Activated effector memory CD4-positive, alpha-beta T cell treated with Interleukin-2 at 50 U/mL for 16 hours (primary cell): ENCODE results near the gene SIK2.
"Not testable (repeated sequence)": the region's sequence is repeated elsewhere in the genome, so short reads cannot be mapped to it uniquely, and the experiment has no call there.

ENCODE experiments used
- DNase-seq: peaks from one replicate; pipeline ENCODE4 v3.0.0-alpha.2; 2020

The SIK2 gene

DNA sequence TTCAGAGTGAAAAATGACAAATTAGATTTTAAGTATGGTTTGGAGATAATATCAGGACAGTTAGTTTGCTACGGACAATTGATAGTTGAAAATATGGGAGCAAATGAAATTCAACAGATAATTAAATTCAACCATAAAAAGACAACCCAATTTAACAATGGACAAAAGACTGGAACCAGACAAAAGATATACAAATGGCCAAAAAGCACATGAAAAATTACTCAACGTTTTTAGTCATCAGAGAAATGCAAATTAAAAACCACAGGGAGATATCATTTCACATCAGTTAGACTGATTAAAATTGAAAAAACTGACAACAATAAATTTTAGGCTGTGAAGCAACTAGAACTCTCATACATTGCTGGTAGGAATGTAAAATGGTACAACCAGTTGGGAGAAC lies 27.2 kb downstream of the SIK2 start:
- no peak for DNase-seq

DNA sequence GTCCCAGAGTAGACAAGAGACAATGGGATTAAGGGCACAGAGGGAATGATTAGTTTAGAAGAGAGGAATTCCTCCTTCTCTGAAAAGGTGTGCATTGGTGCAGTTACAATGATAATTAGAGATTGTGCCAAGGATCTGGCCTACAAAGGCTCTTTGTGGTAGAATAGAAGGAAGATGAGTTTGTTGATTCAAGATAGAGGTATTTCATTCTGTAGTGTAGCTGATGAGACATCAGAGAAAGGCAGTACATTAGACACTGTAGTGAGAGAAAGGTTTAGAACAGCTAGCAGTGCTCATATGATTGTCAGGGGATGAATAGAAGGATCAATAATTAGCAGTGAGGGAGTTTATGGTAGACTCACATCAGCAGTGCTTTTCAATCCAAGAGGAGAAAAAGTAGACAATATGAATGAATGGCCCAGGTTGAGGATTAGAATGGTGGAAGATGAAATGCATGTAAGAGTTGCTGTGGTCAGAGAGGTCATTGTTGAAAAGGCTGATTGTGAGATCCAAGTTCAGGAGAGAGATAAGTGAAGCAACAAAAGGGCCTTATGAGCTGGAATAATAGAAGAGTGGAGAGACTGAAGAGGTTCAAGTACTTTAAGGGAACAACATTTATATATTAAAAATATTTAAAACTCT lies 28.9 kb downstream of the SIK2 start:
- DNase-seq: no peak

DNA sequence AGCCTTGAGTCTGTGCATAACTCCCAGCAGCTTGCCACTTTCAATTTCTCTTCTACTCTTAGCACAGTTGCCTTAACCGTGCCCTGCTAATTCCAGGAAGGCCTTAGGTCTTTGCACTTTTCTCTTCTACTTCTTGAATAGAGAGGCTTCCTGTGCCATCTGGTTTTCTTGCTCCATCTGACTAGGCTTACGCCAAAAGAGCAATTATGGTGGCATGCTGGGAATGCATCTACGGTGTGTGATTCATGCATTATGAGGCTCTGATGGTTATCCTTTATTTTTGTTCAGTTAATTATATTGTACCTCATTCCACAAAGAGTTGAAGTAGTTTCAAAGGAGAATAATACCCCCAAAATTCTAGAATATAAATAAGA lies 29.4 kb downstream of the SIK2 start:
- DNase-seq: no peak

DNA sequence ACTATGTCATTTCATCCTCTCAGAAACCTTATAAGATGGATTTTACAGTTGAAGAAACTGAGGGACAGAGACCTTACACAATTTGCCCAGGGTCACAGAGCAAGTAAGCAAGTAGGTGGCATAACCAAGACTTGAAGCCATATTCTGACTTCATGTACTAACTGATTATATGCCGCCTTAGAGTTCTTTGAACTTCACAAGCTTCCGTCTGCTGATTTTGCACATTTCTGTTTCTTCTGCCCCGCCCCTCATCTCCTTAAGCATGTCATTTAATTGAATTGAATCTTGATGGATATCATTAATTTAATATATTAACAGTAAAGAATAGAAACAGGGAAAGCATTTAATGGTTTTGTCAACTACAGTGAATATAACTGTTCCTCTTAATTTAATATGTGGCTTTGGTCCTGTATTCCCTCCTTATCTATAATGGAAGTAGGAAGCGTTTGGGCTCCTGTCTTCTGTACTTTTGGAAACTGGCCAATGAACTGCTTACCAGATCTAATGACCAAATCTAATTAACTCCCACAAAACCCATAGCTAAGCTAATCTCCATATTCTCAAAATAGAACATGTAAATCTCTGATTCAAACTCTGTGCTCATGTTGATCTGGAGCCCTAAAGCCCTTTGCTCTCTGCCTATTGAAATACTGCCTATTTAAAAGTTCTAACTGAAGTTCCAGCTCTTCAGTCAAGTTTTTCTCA lies 30.4 kb downstream of the SIK2 start:
- no peak for DNase-seq

DNA sequence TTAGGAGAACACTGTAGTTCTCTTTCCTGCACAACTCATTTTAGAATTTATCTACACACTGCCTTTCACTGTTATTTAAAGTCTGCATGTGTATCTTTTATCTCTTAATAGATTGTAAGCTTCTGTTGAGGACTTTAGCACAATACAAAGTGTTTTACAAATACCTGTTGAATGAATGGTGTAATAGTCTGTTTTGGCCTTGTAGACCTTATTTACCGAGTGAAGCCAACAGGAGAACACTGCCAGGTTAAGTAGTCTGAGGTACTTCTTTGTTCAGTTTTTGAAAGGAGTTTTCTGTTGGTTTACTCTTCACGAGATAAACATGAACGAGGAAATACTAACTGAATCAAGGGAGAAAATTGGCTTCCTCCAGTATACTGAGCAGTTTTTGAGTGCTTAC lies 31.0 kb downstream of the SIK2 start:
- no peak for DNase-seq

DNA sequence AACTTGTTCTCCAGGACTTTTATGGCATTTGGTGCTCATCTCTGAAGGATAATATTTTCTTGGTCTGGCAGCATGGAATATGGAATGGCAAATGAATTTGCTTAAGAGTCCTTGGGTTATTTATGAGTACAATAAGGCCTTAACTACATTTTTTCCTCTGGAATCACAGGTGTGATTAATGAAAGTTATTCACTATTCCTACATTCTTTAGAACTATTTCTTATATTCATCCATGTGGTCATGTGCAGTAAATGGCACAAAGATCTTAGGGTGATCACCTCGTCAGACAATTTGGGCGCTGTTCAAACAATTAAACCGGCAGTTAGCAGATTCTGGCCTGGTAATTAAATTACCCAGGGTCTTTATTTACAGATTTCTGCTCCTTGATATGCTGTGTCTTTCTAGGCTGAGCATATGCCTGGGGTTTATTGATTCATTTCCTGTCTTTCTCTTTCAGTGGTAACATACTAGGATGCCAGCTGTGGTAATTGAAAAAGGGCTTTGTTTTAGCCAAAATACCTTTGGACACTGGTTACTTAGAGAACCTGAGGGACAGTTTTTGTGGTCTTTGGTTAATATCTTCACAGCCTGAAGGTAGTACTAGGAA lies 31.6 kb downstream of the SIK2 start:
- no peak for DNase-seq

DNA sequence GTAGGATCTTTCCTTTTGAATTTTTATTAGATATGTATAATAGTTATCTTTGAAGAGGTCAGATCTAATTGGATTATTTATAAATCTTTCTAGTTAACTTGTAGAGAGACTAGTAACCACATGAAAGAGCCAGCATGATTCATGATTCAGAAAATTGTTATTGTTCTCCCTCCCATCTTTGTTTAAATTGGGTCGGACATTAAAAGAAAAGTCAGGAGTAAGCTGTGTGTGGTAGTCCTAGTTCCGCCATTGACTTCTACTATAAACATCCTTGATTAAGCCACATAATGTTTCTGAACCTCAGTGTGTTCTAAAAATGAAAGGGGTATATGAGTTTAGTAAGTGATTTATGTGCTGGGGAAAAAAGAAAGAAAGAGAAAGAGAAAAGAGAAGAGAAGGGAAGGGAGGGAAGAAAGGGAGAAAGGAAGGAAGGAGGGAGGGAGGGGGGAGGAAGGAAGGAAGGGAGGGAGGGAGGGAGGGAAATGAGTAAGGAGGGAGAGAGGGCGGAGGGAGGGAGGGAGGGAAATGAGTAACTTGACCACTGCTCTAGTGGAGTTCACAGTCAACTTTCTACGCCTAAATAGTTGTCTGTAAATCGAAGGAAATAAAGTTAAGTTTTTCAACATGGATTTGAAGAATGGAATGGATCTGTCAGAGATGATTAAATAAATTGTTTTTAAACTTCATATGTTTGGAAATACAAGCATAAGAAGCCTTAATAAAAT lies 32.9 kb downstream of the SIK2 start:
- DNase-seq: no peak

DNA sequence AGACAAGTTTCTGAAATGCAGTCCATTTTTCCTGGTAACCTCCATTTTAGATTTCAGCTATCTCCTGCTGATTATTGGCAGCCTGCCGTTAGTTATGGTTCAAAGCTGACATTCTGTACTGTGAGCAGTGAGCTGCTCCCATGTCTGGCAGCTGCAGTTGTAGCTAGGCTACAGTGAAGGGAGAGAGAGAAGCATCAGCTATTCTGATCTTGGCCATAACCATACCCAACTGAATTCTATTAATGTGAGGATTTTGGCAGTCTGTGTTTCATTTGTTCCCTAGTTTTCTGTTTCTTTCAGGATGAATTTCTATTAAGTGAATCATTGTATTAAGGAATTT lies 33.4 kb downstream of the SIK2 start:
- DNase-seq: no peak

DNA sequence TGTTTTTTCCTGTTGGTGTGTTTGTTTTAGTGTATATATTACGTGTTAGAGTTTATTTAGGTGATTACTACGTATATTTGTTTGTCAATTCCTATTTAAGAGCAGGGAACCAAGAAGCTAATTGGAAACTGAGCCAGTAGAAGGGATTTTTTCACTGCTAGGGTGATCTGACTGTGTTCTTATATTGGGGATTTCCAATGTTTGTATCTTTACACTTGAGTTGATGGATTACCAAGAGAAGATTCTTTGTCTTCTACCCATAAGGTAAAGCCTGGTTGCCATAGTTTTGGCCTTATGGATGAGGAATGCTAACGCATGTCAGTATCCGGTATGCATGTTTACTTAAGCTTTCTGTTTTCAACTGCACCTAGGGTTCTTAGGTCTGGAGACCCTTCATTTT lies 35.6 kb downstream of the SIK2 start:
- no peak for DNase-seq

DNA sequence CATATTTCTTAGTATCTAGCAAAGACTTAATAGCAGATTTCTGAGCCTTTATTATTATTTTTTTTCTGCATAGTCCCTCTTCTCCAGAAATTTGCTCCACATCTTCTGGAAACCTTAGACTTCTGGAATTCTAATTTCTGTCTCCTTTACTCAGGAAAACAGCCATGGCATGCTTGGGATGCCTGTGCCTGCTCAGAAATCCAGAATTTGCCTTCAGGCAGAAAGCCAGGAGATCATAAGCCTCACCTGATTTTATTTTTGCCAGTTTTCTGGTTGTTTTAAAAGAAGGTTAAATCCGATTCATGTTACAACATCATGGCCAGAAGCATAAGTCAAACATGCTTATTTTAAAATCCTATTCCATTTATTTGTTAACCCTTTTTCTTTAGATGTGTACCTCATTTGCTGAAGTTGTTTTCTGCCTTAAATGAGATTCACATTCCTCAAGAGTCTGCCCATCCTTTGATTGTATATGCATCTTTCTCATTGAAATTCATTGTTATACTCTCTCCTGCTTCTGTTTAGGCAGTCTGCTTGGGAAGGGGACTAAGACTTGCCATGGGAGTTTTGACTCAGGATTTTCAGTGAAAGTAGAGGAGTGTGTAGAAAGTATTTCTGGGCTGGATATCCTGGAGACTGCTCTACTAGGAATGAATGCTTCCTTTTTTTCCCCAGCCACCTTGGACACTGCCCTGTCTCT lies 37.1 kb downstream of the SIK2 start:
- DNase-seq: no peak

DNA sequence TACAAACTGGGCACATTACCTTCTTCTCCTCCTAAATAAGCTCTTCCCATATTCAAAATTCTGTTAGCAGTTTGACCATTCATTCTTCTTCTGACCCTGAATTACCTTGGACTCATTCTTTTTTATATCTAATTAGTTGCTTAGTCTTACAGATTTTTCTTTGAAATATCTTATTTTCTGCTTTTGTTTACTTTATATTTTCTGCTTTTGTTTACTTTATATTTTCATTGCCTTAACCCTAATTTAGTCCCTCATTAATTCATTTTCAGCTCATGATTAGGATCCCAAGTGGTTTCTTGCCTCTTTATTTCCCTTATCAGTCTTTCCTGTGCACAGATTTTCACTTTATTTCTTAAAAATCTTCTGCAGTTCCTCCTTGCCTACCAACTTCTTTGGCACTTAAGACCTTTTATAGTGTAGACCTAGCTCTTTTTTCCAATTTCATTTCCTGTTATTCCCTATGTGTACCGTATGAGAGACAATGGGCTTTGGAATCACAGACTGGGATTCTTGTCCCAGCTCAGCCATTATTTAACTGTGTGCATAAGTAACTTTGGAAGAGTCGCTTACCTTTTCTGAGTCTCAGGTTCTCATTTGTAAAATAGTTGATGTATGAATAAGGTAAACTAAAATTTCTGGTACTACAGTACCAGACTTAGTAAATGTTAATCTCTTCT lies 39.2 kb downstream of the SIK2 start:
- no peak for DNase-seq

DNA sequence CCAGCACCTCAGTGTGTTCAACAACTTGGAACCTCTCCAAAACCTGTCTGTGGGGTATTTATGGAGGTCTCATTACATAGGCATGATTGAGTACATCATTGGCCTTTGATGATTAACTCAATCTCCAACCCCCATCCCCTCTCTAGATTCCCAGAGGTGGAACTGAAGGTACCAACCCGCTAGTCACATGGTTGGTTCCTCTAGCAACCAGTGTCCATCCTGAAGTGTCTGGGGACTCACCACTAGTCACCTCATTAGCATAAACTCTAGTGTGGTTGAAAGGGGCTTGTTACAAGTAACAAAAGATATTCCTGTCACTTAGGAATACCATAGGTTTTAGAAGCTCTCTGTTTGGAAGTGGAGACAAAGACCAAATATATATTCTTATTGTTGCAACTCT lies 40.3 kb downstream of the SIK2 start:
- no peak for DNase-seq

DNA sequence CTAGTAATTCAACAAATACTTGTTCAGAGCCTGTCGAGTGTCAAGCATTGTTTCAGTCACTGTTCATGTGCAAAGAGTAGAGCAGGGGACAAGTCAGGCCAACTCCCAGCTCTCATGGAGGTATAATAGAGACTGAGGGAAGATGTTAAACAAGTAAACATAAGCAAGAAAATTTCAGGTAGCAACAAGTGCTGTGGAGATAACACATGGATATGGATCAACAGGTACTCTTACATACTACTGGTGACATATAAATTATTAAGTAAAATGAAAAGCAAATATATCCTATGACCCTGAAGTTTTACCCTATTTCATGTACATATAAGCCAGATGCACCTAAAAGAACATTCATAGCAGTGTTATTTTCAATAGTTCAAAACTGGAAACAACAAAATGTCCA lies 42.7 kb downstream of the SIK2 start:
- DNase-seq: no peak

DNA sequence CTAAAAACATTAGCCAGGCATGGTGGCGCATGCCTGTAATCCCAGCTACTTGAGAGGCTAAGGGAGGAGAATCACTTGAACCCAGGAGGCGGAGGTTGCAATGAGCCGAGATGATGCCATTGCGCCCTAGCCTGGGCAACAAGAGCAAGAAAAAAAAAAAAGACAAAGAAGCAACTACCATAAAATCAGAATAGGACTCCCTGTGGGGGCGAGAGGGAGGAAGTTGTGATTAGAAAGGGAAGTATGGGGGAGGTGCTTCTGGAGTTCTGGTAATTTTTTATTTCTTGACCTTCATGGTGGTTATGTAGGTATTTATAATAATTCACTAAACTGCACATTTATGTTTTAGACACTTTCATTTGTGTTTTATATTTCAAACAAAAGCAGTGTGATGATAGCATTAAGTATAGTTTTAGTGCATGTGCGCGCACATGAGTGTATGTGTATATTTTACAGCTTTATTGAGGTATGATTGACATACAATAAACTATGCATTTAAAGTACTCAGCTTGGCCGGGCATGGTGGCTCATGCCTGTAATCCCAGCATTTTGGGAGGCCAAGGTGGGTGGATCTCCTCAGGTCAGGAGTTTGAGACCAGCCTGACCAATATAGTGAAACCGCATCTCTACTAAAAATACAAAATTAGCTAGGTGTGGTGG lies 43.5 kb downstream of the SIK2 start:
- no peak for DNase-seq

DNA sequence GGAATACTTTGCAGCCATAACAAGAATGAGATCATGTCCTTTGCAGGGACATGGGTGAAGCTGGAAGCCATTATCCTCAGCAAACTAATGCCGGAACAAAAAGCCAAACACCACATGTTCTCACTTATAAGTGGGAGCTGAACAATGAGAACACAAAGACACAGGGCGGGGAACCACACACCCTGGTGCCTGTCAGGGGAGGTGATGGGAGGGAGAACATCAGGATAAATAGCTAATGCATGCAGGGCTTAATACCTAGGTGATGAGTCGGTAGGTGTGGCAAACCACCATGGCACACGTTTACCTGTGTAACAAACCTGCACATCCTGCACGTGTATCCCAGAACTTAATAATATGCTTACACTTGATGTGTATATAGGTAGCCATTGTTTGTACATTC lies 49.1 kb downstream of the SIK2 start:
- not testable (repeated sequence) for DNase-seq

DNA sequence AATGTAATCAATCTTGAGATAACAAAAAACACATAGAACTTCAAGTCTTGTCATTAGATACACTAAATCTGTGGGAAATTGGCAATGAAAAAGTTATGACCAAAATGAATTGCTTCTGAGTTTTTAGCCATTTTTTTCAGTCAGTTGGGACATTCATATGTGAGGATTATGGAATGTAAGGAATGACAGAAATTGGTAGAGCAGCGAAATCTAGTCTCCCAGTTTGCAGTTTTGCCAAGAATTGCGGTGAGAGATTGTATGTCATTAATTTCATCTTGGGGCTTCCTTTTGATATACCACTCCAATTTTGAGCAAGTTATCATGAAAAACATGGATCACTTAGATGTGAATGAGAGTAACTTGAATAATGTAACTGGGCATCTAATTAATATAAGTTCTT lies 49.9 kb downstream of the SIK2 start:
- no peak for DNase-seq

DNA sequence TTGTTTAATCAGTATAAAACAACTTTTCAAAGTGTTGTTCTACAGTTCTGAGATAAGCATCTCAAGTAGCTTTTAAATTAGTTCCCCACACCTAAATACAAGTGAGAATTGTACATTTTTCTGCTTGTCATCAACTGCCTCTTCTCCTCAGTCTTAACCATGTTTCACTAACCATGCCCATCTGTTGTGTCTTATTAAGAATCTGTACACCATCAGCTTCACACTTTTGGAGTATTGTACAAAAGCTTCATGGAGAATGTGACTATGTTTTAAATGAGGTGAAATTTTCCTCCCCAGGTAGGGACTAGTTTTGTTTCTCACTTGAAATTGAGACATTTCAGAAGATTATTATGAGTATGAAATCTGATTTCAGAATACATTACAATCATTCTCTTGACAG lies 52.4 kb downstream of the SIK2 start:
- DNase-seq: no peak

DNA sequence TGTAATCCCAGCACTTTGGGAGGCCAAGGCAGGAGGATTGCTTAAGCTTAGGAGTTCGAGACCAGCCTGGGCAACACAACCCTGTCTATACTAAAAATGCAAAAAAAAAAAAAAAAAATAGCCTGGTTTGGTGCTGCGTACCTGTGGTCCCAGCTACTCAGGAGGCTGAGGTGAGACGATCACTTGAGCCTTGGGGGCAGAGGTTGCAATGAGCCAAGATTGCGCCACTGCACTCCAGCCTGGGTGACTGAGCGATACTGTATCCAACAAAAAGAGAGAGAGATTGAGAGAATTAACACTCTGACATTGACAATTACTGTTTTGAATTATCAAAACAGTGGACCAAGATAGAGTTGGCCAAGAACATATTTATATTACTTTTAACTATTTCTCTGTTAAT lies 53.7 kb downstream of the SIK2 start:
- DNase-seq: no peak

DNA sequence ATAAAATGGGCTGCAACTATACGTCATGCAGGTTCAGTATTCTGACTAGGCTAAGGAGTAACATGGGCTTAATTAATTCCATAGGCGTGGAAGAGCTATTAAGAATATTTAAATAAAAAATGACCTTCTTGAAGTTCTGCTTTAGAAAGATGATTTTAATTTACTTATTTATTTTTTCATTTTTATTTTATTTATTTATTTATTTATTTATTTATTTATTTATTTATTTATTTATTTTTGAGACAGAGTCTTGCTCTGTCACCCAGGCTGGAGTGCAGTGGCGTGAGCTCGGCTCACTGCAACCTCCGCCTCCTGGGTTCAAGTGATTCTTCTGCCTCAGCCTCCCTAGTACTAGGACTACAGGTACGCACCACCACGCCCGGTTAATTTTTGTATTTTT lies 55.7 kb downstream of the SIK2 start:
- DNase-seq: not testable (repeated sequence)

DNA sequence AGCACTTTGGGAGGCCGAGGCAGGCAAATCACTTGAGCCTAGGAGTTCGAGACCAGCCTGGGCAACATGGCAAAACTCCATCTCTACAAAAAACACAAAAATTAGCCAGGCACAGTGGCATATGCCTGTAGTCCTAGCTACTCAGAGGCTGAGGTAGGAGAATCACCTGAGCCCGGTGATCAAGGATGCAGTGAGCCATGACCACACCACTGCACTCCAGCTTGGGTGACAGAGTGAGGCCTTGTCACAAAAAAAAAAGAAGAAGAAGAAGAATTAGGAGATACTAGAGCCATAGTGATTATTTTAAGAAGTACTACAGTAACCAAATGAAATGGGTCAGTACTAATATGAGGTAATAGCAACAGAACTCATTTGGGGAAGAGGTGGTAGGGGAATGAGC lies 56.2 kb downstream of the SIK2 start:
- not testable (repeated sequence) for DNase-seq

DNA sequence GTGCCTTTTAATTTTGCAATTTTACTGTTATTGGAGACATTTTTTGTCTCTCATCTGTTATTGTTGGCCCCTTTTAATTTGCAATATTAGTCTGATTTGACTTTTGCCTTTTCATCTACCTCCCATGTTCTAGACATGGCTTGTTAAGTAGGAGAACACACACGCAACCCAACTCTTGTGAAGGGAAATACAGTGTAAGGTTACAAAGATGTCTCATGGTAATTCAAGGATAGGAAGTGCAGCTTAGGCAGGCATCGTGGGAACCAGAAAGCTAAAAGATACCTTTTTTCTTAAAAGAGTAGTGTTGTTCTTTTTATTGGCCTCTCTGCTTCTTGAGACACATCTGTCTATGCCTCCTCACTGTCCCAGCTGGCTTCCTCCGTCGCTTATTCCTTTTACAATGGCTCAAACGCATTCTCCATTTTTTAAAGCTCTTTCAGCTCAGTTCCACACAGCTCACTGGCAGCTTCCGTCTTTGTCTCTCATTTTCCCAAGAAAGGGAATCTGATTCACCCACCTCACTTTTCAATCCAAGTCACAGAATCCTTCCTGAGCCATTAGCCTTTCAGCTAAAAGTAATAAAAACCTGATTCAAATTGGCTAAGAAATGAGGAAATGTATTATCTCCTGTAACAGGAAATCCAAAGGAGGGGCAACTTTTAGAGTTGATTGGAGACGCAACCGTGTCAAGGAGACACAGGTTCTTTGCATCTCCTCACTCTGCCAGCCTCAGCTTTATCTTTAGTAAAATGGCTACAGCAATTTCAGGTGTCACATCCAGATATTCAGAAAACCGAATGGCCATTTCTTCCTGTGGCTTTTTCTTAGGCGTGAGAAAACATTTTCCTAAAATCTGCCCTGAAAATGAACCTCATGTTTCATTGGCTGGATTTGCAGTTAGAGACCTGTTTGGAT lies 57.2 kb downstream of the SIK2 start:
- no peak for DNase-seq
